HG03378 (cell line): ENCODE measurements around the gene KREMEN1.
"Not testable (repeated sequence)": the region's sequence is repeated elsewhere in the genome, so short reads cannot be mapped to it uniquely, and the experiment has no call there.

Experiments
- ATAC-seq: cut with Tn5 transposase; IDR thresholded peaks from one replicate; pipeline ENCODE4 v1.9.1; 2021; ENCODE audit warnings: mild to moderate bottlenecking, moderate library complexity; ENCODE audit not compliant: unreplicated experiment

KREMEN1 gene

GRCh38 chr22:29078036-29078868, 5.4 kb downstream of the KREMEN1 start:
- no peak for ATAC-seq

DNA sequence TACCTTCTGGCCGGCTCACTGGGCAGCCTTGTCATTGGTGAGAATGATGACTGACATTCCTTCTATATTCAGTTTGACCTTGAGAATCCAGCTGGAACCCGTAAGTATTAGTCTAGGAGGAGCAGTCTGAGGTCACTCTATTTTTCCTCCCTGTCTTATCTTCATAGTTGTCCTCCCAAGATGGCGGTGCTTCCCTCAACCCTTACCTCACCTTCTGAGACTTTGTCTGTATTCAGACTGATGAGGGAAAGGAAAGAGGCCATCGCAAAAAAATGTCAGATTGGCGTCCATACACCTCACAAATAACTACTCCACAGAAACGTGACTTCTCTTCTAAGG, 6.0 kb downstream of the KREMEN1 start:
- ATAC-seq, result no peak

DNA sequence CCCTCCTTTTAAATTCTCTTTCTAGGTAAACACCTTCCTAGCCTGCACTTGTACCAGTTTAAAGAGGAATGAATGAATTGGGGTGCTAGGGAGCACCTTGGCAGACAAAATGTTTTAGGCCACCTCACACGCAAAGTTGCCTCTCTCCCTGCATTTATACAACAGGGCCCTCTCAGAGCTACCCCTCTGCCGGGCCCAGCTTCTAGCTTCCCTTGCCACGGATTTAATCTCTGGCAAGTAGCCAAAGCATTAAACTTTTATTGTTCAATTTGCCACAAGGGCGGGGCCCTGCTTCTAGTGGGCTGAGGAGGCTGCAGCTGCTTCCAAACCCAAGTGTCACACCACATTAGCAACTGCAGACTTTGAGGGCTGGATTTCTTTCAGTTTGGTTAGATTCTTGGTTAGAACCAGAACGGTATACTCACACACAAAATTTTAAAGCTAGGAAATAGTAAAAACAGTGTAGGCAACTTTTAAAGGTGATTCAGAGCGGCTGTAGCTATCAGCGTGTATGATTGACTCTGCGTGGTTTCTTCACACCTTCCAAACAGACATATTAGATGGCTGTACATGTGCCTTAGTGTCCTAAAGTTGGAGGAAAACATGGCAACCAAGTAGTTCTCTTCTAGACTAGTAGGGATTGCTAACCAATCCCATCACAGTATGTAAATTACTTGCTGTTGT, 6.5 kb downstream of the KREMEN1 start:
- no peak for ATAC-seq

DNA sequence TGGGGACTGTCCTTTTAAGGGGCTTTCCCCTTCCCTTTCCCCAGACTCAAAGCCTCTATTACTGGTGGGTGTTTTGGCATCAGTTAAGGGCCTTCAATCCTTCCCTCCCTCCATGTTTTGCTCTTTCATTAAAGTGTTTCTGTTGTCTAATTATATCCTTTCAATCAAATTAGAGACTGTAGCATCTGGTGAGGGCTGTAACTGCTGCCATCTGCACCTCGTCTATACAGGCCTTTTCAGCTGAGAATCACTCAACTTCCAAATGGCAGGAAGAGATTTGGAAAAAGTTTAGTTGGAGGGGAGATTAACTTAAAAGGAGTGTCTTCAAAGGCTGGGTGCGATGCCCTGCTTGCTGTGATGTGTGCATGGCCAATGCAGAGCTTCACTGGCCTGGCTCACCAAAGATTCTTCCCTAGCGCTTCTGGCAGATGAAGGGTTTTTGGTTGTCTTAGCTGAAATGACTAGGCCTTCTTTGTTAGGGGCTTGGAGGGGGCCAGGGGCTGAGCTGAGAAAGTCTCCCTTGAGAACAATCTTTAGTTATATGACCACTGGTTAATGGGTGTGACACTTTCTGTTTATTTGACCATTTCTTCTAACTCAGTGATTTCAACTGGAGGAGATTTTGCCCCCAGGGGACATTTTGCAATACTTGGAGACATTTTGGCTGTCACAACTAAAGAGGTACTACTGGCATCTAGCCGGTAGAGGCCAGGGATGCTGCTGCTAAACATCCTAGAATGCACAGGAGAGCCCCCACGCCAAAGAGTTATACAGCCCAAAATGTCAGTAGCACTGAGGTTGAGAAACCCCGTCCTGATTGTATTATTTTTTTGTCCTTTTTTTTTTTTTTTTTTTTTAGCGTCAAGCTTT, 7.5 kb downstream of the KREMEN1 start:
- ATAC-seq, result no peak

DNA sequence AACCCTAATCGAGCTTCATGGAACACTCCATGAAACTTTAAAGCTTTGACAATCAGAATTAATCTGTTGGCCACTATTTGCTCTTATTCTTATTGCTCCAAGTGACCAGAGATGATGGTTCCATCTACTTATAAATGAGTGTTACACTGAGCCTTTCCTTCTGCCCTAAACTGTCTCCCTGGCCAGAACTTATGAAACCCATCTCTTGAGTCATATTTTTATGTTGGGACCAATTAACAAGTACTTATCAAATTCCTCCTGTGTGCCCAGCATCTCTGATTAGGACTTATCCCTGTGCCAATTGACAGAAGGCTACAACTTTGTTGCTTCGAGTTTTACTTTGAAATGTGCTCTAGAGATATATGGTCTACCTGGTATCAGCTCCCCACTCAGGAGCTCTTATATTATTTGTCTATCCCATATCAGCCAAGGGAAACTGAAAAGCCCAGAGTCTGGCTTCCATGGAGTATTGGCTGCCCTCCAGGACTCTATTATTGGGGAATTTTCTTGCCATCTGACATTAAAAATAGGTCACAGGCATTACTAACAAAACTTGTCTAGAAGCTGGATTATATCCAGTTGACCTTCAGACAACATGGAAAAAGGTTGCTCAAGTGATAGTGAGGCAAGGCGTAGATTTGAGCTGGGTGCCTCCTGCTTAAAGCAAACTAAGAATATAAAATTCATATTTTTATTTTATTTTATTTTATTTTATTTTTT, 8.8 kb downstream of the KREMEN1 start:
- no peak for ATAC-seq

DNA sequence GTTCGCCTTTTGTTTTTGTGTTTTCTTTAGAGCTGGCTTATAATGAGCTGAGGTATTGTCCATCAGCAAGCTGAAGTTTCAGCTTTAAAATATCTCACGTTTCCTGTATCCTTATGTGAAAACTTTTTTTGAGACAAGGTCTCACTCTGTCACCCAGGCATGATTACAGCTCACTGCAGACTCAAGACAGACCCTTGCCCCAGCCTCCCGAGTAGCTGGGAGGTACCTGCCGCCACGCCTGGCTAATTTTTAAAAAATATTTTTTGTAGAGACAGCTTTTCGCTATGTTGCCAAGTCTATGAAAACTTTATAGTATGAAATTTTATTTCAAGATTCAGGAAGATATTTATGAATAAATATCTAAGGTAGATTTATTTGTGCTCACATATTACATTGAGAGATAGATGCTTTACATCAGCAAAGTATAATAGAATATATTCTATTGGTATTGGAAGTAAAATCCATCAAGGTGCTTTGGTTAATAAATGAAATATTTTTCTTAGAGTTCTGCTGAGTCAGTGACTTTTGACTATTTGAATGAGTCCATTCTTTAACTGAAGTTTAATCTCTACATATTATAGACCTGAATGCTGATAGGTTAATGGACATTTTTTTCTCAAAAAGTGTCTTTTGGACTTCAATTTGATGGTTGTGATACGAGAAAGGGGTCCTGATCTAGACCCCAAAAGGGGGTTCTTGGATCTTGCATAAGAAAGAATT, 10.2 kb downstream of the KREMEN1 start:
- no peak for ATAC-seq

DNA sequence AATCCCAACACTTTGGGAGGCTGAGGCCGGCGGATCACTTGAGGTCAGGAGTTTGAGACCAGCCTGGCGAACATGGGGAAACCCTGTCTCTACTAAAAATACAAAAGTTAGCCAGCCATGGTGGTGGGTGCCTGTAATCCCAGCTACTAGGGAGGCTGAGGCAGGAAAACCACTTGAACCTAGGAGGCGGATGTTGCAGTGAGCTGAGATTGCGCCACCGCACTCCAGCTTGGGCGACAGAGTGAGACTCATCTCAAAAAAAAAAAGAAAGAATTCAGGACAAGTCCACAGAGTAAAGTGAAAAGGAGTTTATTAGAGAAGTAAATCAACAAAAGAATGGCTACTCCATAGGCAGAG, 10.7 kb downstream of the KREMEN1 start:
- not testable (repeated sequence) for ATAC-seq

GRCh38 chr22:29083933-29084591, 11.2 kb downstream of the KREMEN1 start:
- no peak for ATAC-seq

- no peak for ATAC-seq
Measured at GRCh38 chr22:29087012-29087411, 14.2 kb downstream of the KREMEN1 start.

DNA sequence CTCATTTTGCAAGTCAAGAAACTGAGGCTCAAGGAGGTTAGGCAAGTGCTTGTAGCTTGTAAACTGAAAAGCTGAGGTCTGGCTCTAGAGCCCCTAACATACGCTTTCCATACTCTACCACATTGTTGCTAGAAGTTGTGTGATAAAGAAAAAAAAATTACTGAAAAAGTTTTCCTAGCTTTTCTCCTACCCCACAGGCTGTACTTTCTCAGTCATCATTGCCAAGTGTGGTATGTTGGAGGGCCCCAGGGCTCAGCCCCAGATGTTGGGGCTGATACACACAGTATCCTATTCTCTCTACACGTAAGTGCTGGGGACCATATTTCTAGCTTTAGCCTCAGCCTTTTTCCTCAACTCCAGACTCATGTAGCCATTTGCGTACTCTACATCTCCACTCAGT, 16.0 kb downstream of the KREMEN1 start:
- ATAC-seq, result no peak

GRCh38 chr22:29089507-29089906, 16.7 kb downstream of the KREMEN1 start:
- ATAC-seq, result no peak

DNA sequence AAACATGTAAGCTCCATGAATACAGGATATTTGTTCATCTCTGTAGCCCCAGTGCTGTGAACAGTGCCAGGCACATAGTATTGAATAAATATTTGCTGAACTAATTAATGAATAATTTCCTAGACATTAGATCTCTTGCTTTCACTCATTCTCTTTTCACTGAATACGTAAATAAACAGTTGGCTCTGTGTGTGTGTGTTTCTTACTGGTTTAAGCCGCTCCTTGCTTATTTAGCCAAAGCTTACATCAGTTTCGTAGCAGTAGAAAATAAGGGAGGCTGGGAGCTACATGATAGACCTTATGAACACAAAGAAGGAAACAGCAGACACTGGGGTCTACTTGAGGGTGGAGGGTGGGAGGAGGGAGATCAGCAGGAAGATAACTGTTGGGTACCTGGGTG, 17.2 kb downstream of the KREMEN1 start:
- ATAC-seq, result no peak

- ATAC-seq, result no peak
Measured at GRCh38 chr22:29092243-29092642, 19.4 kb downstream of the KREMEN1 start.

GRCh38 chr22:29093030-29093429, 20.2 kb downstream of the KREMEN1 start:
- ATAC-seq, result no peak

- ATAC-seq, result no peak
Measured at GRCh38 chr22:29093501-29094300, 20.9 kb downstream of the KREMEN1 start.

- no peak for ATAC-seq
Measured at GRCh38 chr22:29095459-29095858, 22.6 kb downstream of the KREMEN1 start.

DNA sequence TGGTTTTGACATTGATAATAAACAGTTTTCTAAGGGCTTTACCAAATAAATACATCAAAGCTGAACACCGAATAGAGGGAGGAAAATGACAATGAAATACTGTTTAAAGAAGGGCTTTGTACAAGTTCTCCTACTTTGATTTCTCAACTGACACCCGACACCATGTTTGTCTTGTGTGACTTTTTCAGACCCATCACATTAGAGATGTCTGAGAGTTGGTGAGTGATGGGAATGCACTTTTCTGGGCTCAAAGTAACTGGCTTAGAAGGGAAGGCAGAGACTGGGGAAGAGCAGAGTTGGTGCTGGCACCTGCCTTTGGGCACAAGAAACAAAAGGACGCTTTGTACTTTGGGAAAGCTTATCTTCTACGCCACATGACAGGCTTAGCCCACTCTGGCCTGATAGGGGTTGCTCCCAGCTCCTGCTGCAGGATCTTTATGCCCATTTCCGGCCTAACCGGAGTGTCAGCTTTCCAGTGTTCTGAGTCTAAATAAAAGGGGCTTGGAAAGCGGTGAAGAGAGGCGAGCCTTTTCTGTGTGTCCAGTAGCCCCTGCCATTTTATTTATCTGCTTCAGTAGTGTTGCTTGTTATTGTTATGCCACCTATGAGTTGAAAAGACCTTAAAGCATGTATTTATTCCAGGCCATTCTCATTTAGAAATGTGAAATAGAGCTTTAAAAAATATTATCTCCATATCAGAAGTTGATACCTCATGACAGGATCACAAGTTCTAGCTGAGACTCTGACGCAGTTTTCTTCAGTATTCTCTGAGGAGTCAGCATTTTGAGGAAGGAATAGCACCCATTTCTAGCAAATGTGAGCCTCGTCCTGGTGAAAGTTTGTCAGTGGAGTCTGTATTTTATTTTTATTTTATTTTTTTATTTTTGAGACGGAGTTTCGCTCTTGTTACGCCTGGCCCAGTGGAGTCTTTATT, 24.2 kb downstream of the KREMEN1 start:
- ATAC-seq, result no peak

DNA sequence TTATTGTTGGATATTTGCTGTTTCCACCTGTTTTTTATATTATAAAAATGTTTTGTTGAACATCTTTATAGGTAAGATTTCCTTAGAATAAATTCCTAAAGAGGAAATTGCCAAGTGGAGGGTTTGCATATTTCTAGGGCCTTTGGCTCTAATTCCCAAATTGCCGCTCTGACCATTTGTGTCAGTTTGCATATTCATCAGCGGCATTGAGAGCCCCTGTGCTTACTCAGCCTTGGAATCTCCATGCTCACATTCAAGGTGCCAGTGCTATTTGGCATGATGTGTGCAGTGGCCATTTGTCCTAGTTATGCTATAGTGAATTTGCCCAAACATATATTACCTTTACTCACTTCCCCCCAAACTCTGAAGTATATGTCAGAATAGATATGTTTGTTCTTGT, 25.5 kb downstream of the KREMEN1 start:
- no peak for ATAC-seq
